ENCODE results near the gene FBN1. TPM values are rescaled to one million over a fixed set of nuclear protein-coding genes. Genes with fewer than 3 reads are reported as not detected.

The FBN1 gene
- total and polyA plus RNA-seq, 2 of the 13 experiments (the other 11 are each of a cell fraction or from before 2014, with no cell fraction given): 1.5 to 3.0 TPM

DNA sequence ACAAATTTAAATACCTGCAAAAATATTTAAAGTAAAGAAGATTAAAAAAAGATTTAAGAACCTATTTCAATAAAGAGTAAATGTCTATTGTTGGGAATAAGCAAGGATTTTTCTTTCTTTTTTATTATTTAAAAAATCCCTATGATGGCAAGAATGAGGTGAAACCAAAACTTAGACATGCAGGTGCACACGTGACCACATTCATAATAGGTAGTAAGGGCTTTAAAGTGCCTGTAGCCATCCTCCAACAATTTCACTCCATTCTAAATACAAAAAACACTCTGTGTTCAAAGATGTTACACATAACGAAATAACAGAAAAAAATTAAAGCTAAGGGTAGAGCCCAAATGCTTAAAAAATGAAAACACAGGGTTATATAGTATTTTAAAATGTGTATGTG is 74.0 kb downstream of the FBN1 start:
- H3K79me2 ChIP-seq (ENCODE audit: insufficient read depth, low read length): no peaks in the 10 kb centered on the region
- in situ Hi-C loops (cut with HindIII; ENCODE audit: extremely low pct_ligation_motif_present, low pct_unique_long_range_greater_than_20kb): no loop called here
- H3K9ac ChIP-seq (ENCODE audit: insufficient read depth, low read depth, low read length): no peak overlapping the region
- no peaks in the 10 kb centered on the region for H3K9me3 ChIP-seq (ENCODE audit: low read length)
- H3K4me1 ChIP-seq (ENCODE audit: insufficient read depth, low read length): peaks cover 11% of the 10 kb centered on the region; the same call in 1 of the 2 replicates
- H2AFZ ChIP-seq (ENCODE audit: low read length): no peak overlapping the region
- intact Hi-C loops (cut with micrococcal nuclease; ENCODE audit: unreplicated experiment): no loop called here
- POLR2A ChIA-PET: interaction anchor here (0.6 kb wide), 1 partner anchor 63 kb away, joined by 4 read pairs; no protein-coding TSS in a partner anchor
- BruUV-seq (replicated peaks): no TSS peak
- ATAC-seq (no peak), FAIRE-seq (no peak), DNase-seq (ENCODE audit: low spot score) (no peak)
- H3K27me3 ChIP-seq (ENCODE audit: control insufficient read depth in 1 of 2, insufficient read depth in 2 of 2, low read length in 2 of 2): no peaks in the 10 kb centered on the region
- no peak overlapping the region for H3K4me2 ChIP-seq (ENCODE audit: low read depth, low read length)
- H4K20me1 ChIP-seq (ENCODE audit: insufficient read depth, low read length): no peaks in the 10 kb centered on the region
- H3K4me3 ChIP-seq (replicated peaks in 1 of 3; ENCODE audit: insufficient read depth in 1 of 3, low read depth in 2 of 3, low read length in 3 of 3): no peak overlapping the region
- H3K36me3 ChIP-seq (replicated peaks in 1 of 2; ENCODE audit: control insufficient read depth in 1 of 2, insufficient read depth in 2 of 2, low read length in 2 of 2): no peaks in the 10 kb centered on the region
- CTCF ChIA-PET (ENCODE audit: low intra/inter-chr PET ratio, low total read pairs): no interaction called here
- TF ChIP-seq SP1 (IDR thresholded peaks at IDR 0.05) (no peak), SP1 (CRISPR knock-in tag; IDR thresholded peaks at IDR 0.05) (no peak), ZNF670 (CRISPR knock-in tag; IDR thresholded peaks at IDR 0.05; ENCODE audit: borderline replicate concordance) (no peak), MEF2D (CRISPR knock-in tag; IDR thresholded peaks at IDR 0.05) (no peak), ZNF766 (CRISPR knock-in tag; IDR thresholded peaks at IDR 0.05; ENCODE audit: borderline replicate concordance) (no peak), NFRKB (IDR thresholded peaks at IDR 0.05) (no peak), ZXDC (CRISPR knock-in tag; IDR thresholded peaks at IDR 0.05) (no peak), CAMTA2 (CRISPR knock-in tag; IDR thresholded peaks at IDR 0.05; ENCODE audit: borderline replicate concordance) (no peak)
- TF ChIP-seq, protein P1, sequence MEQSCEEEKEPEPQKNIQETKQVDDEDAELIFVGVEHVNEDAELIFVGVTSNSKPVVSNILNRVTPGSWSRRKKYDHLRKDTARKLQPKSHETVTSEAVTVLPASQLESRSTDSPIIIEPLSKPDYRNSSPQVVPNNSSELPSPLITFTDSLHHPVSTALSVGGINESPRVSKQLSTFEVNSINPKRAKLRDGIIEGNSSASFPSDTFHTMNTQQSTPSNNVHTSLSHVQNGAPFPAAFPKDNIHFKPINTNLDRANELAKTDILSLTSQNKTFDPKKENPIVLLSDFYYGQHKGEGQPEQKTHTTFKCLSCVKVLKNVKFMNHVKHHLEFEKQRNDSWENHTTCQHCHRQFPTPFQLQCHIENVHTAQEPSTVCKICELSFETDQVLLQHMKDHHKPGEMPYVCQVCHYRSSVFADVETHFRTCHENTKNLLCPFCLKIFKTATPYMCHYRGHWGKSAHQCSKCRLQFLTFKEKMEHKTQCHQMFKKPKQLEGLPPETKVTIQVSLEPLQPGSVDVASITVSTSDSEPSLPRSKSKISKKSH (CRISPR knock-in tag; IDR thresholded peaks at IDR 0.05; ENCODE audit: borderline replicate concordance): no peak
- TF ChIP-seq, protein P2, sequence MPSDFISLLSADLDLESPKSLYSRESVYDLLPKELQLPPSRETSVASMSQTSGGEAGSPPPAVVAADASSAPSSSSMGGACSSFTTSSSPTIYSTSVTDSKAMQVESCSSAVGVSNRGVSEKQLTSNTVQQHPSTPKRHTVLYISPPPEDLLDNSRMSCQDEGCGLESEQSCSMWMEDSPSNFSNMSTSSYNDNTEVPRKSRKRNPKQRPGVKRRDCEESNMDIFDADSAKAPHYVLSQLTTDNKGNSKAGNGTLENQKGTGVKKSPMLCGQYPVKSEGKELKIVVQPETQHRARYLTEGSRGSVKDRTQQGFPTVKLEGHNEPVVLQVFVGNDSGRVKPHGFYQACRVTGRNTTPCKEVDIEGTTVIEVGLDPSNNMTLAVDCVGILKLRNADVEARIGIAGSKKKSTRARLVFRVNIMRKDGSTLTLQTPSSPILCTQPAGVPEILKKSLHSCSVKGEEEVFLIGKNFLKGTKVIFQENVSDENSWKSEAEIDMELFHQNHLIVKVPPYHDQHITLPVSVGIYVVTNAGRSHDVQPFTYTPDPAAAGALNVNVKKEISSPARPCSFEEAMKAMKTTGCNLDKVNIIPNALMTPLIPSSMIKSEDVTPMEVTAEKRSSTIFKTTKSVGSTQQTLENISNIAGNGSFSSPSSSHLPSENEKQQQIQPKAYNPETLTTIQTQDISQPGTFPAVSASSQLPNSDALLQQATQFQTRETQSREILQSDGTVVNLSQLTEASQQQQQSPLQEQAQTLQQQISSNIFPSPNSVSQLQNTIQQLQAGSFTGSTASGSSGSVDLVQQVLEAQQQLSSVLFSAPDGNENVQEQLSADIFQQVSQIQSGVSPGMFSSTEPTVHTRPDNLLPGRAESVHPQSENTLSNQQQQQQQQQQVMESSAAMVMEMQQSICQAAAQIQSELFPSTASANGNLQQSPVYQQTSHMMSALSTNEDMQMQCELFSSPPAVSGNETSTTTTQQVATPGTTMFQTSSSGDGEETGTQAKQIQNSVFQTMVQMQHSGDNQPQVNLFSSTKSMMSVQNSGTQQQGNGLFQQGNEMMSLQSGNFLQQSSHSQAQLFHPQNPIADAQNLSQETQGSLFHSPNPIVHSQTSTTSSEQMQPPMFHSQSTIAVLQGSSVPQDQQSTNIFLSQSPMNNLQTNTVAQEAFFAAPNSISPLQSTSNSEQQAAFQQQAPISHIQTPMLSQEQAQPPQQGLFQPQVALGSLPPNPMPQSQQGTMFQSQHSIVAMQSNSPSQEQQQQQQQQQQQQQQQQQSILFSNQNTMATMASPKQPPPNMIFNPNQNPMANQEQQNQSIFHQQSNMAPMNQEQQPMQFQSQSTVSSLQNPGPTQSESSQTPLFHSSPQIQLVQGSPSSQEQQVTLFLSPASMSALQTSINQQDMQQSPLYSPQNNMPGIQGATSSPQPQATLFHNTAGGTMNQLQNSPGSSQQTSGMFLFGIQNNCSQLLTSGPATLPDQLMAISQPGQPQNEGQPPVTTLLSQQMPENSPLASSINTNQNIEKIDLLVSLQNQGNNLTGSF (CRISPR knock-in tag; IDR thresholded peaks at IDR 0.05): no peak
- 28% methylated on average over 2 of the region's 2 CpGs for WGBS (ENCODE audit: low lambda C conversion rate)
- no peak overlapping the region for H3K27ac ChIP-seq (ENCODE audit: extremely low read length, insufficient read depth, low read length)
